IPS-20b (cell line): ENCODE data around the gene SNN.

Experiments used
- H3K27ac ChIP-seq: one replicate; pipeline ENCODE4 v1.5.1; 2013; ENCODE audit warnings: low read length
- H3K27me3 ChIP-seq: 2 replicates; pipeline ENCODE4 v1.6.1; 2013; ENCODE audit warnings: mild to moderate bottlenecking, low read length, inconsistent platforms; ENCODE audit not compliant: insufficient read depth
- H3K36me3 ChIP-seq: 2 replicates; pipeline ENCODE4 v1.6.1; 2013; ENCODE audit warnings: low read depth, mild to moderate bottlenecking, inconsistent platforms, low read length, moderate library complexity; ENCODE audit not compliant: insufficient read depth
- H3K4me1 ChIP-seq: 2 replicates; pipeline ENCODE4 v1.6.1; 2013; ENCODE audit warnings: mild to moderate bottlenecking, control low read depth, inconsistent platforms, low read length, moderate library complexity; ENCODE audit not compliant: insufficient read depth
- H3K4me3 ChIP-seq: 2 replicates; pipeline ENCODE4 v1.5.1; 2013; ENCODE audit warnings: mild to moderate bottlenecking, low read length, inconsistent platforms
- H3K9ac ChIP-seq: 2 replicates; pipeline ENCODE4 v1.6.1; 2013; ENCODE audit warnings: low read depth, mild to moderate bottlenecking, inconsistent platforms, low read length, moderate library complexity
- H3K9me3 ChIP-seq: 2 replicates; pipeline ENCODE4 v1.6.1; 2013; ENCODE audit warnings: mild to moderate bottlenecking, low read depth, low read length, inconsistent platforms; ENCODE audit not compliant: insufficient read depth

The SNN gene

DNA sequence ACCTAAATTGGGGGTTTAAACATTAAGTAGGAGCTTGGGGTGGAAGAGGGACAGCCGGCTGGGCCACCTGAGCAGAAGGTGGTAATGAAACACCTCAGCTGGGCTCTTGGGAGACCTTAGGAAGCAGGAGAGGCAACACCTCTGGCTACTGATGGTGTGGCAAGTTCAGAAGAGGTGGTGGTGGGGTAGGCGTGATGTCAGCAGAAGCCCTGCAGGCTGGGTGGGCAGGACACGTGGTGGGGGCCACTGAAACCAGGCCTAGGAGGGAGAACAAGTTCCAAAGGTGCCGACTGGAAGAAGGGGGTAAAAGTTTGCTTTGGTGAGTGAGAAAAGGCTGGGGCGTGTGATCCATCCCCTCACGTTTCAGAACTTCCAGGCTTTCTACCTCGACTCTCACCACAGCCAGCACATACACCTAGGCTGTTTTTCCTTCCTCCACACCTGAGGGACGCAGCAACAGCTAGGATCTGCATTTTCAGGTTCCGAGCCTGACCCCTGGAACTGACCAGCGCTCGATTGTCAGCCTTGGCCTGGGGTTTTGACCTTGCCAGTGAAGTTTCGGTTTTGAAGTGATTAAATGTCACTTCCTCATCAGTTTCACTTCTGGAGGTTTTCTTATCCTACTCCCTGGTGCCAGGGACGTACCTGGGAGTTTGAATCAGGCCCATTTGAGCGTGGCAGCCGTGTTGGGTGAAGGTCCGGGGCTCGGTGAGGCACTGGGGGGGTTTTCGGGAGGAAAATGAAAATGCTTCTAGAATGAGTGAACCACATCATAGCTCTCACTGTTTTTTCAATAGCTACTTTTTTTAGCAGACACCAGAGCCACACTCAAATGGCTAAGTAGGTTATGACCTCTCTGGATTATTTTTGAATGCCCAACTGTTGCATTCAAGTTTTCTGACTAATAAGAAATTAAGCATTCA is 10.0 kb downstream of the SNN start:
- H3K36me3 ChIP-seq: peaks cover 51% of the 10 kb centered on the region
- no peak overlapping the region for H3K9ac ChIP-seq
- no peak overlapping the region for H3K4me3 ChIP-seq
- H3K9me3 ChIP-seq: no peaks in the 10 kb centered on the region
- H3K27ac ChIP-seq: no peak overlapping the region
- no peaks in the 10 kb centered on the region for H3K4me1 ChIP-seq
- H3K27me3 ChIP-seq: no peaks in the 10 kb centered on the region

- no peak overlapping the region for H3K4me3 ChIP-seq
- no peak overlapping the region for H3K27ac ChIP-seq
- no peaks in the 10 kb centered on the region for H3K4me1 ChIP-seq
- no peaks in the 10 kb centered on the region for H3K27me3 ChIP-seq
- H3K9me3 ChIP-seq: no peaks in the 10 kb centered on the region
- peaks cover 59% of the 10 kb centered on the region for H3K36me3 ChIP-seq
- no peak overlapping the region for H3K9ac ChIP-seq
These were observed 11.0 kb downstream of the SNN start for GRCh38 chr16:11679250-11679649.

DNA sequence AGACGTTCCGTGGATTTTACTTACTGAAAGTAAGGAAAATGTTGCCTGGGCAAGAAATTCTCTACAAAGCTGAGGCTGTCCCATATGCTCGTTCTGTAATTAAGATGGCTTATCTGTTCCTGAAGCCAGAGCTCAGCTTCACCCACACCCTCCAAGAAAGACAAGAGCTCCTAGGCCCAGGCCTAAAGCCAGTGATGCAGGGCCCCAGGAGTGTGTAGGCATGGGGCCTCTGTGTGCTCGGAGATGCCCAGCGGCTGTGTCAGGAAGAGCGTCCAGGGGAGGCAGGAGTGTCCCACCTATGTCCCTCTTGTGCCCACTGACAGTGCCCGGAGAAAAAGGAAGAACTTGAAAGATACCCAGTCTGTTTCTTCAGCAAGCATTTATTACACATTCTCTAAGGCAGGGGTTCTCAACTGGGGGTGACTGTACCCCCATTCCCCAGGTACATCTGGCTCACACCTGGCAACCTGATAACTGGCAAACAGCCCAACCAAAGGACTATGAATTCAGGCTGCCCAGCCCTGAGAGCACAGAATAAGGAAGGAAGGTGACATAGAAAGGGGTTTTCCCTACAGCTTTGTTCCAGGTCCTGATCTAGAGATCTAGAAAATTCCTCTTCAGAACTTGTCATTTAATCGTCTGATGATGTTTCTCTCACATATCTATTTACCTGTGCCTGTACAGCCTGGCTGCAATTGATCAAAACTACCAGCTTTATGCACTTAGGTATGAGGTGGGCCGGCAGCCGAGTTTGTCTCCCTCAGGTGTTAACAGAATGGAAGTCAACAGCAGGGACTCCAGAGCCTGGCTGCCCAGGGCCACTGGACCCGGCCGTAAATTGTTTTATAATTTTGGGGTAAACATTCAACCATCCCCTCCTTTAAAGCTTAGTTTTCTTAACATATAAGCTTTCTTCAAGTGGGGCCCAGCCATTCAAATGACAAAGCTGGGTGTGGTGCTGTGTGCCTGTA is 12.0 kb downstream of the SNN start:
- no peak overlapping the region for H3K9ac ChIP-seq
- H3K27me3 ChIP-seq: no peaks in the 10 kb centered on the region
- no peak overlapping the region for H3K4me3 ChIP-seq
- H3K4me1 ChIP-seq: no peaks in the 10 kb centered on the region
- H3K9me3 ChIP-seq: no peaks in the 10 kb centered on the region
- peaks cover 59% of the 10 kb centered on the region for H3K36me3 ChIP-seq
- H3K27ac ChIP-seq: no peak overlapping the region

DNA sequence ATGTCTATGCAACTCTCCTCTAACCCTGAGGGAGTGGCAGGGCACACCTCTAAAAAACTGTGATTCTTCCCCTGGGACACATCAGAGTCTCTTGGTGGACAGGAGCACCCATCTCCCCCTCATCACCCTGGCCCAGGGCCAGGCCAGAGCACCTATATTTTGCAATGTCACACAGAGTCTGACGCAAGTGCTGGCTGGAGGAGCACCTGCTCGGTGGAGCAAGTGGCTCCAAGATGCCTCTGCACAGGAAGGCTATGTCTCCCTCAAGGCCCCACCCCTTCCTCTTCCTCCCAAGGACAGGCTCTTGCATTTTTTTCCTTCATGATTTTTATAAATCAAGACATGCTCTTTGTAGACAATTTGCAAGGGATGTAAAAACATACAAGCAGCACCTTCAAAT is 13.3 kb downstream of the SNN start:
- Histone ChIP-seq H3K4me3 (no peak overlapping the region), H3K27me3 (no peaks in the 10 kb centered on the region), H3K4me1 (no peaks in the 10 kb centered on the region), H3K9me3 (no peaks in the 10 kb centered on the region), H3K36me3 (peaks cover 58% of the 10 kb centered on the region), H3K27ac (no peak overlapping the region), H3K9ac (no peak overlapping the region)

DNA sequence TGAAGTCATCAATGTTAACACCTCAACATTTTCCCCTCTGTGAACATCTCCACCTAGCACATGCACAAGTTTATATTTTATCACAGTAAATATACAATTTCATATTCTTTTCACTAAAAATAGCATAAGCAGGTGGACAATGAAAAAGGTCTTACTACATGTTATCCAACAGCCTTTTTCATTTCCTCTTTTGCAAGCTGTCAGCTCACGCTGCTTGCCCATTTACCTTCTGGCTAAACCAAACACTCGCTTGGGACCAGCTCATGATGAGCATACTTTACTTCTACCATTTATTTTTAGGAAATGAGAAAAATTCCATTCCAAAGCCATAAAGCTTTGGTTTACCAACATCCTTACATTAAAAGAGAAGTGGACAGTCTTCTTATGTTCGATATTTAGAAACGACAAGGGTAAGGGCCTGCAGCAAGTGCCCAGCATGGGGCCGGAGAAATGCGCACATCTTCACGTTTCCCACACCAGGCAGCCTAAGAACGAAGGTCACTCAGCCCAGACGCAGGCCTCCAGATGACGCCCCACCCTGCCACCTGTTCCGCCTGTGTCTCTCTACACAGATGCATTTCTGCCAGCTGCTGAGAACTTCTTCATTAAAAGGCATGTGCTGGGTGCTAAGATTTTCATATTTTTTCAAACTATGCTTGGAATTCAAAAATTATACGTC is 13.9 kb downstream of the SNN start:
- Histone ChIP-seq H3K27me3 (no peaks in the 10 kb centered on the region), H3K9ac (no peak overlapping the region), H3K4me1 (no peaks in the 10 kb centered on the region), H3K4me3 (no peak overlapping the region), H3K27ac (no peak overlapping the region), H3K9me3 (no peaks in the 10 kb centered on the region), H3K36me3 (peaks cover 58% of the 10 kb centered on the region)

GRCh38 chr16:11682655-11683096 is 14.4 kb downstream of the SNN start:
- Histone ChIP-seq H3K27ac (no peak overlapping the region), H3K4me1 (no peaks in the 10 kb centered on the region), H3K36me3 (peaks cover 58% of the 10 kb centered on the region), H3K27me3 (no peaks in the 10 kb centered on the region), H3K4me3 (no peak overlapping the region), H3K9ac (no peak overlapping the region), H3K9me3 (no peaks in the 10 kb centered on the region)

DNA sequence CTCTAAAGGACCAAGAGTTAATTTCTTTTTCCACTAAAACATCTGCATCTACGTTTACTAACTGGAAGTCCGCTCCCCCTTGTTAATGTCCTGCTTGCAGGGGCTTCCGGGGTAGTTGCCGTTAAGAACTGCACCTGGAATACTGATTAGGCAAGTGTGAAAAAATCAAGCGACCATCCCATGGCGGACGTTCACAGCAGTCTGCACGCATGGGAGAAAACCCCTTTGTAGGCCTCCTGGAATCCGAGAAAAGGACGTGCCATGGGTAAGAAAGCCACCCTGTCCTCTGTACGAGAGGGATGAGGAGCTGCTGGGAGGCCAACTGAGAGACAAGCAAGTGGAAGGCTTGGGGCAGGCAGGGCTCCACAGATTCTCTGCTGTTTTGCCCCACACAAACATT is 14.9 kb downstream of the SNN start:
- Histone ChIP-seq H3K9me3 (no peaks in the 10 kb centered on the region), H3K27me3 (no peaks in the 10 kb centered on the region), H3K9ac (no peak overlapping the region), H3K4me1 (no peaks in the 10 kb centered on the region), H3K4me3 (no peak overlapping the region), H3K27ac (no peak overlapping the region), H3K36me3 (peaks cover 58% of the 10 kb centered on the region)

- Histone ChIP-seq H3K9me3 (no peaks in the 10 kb centered on the region), H3K36me3 (peaks cover 49% of the 10 kb centered on the region), H3K27ac (no peak overlapping the region), H3K9ac (no peak overlapping the region), H3K4me1 (no peaks in the 10 kb centered on the region), H3K4me3 (no peak overlapping the region), H3K27me3 (no peaks in the 10 kb centered on the region)
These were observed 16.2 kb downstream of the SNN start for GRCh38 chr16:11684231-11685025.

DNA sequence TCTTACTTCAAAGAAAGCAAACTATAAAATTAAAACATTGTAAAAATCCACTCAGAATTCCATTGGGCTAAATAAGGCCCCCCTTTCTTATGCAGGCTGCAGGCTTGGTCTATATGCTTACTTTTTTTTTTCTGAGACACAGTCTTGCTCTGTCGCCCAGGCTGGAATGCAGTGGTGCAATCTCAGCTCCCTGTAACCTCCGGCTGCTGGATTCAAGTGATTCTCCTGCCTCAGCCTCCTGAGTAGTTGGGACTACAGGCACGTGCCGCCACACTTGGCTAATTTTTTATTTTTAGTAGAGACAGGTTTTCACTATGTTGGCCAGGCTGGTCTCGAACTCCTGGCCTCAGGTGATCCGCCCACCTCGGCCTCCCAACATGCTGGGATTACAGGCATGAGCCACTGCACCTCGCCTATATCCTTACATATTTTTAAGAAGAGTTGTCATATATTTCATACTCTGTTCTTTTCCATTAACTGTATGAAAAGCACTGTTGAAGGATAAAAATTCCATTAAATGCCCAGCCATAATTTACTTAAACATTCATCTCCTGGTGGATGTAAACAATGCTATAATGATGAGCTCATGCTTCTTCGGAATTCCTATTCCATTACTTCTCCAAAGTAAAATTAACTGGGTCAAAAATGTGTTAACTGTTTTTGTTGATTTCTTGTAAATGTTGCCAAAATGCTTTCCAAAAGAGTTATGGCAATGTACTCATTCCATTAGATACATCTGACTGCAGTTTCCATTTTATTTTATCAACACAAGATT is 17.8 kb downstream of the SNN start:
- Histone ChIP-seq H3K36me3 (peaks cover 46% of the 10 kb centered on the region), H3K4me1 (no peaks in the 10 kb centered on the region), H3K9ac (no peak overlapping the region)

DNA sequence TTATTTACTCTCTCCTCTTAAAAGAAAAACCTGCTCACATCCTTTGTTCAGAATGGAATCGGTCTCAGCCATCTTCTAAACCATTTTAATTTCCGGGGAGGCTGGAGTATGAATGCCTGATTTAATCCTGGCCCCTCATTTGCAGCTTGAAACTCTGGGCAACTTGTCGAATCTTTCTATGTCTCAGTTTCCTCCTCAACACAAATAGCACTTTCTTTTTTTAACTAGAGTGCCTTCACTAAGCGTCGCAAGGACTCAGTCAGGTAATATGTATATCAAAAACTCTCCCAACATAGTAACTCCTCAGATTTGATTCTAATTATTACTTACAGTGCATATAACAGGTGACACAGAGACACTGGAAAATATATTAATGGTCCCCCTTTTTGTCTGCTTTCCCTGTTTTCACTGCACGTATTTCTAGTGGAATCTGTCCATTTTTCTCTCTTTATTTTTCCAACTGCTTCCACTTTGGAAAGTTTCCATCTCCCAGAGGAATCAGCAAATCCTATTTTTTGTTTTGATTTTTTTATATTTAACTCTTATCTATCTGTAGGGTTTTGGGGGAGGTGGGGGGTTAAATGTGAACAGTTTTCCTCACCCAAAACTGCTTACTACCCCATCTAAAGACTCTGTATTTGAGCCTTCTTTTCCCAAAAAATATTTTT is 18.6 kb downstream of the SNN start:
- H3K4me1 ChIP-seq: no peaks in the 10 kb centered on the region
- no peak overlapping the region for H3K9ac ChIP-seq
- H3K27me3 ChIP-seq: no peaks in the 10 kb centered on the region
- no peak overlapping the region for H3K27ac ChIP-seq
- no peak overlapping the region for H3K4me3 ChIP-seq
- H3K9me3 ChIP-seq: no peaks in the 10 kb centered on the region
- H3K36me3 ChIP-seq: peaks cover 54% of the 10 kb centered on the region

More for the DNA sequence above, 17.8 kb downstream of the SNN start:
- Histone ChIP-seq H3K9me3 (no peaks in the 10 kb centered on the region), H3K27ac (no peak overlapping the region), H3K4me3 (no peak overlapping the region), H3K27me3 (no peaks in the 10 kb centered on the region)
